GM19397 (cell line): ENCODE results near the gene ATF7IP2.
"Not testable (repeated sequence)": the region's sequence is repeated elsewhere in the genome, so short reads cannot be mapped to it uniquely, and the experiment has no call there.

Experiments
- ATAC-seq: cut with Tn5 transposase; IDR thresholded peaks from one replicate; pipeline ENCODE4 v1.9.1; 2021; ENCODE audit warnings: mild to moderate bottlenecking, moderate library complexity; ENCODE audit not compliant: unreplicated experiment

ATF7IP2 gene, protein sequence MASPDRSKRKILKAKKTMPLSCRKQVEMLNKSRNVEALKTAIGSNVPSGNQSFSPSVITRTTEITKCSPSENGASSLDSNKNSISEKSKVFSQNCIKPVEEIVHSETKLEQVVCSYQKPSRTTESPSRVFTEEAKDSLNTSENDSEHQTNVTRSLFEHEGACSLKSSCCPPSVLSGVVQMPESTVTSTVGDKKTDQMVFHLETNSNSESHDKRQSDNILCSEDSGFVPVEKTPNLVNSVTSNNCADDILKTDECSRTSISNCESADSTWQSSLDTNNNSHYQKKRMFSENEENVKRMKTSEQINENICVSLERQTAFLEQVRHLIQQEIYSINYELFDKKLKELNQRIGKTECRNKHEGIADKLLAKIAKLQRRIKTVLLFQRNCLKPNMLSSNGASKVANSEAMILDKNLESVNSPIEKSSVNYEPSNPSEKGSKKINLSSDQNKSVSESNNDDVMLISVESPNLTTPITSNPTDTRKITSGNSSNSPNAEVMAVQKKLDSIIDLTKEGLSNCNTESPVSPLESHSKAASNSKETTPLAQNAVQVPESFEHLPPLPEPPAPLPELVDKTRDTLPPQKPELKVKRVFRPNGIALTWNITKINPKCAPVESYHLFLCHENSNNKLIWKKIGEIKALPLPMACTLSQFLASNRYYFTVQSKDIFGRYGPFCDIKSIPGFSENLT

DNA sequence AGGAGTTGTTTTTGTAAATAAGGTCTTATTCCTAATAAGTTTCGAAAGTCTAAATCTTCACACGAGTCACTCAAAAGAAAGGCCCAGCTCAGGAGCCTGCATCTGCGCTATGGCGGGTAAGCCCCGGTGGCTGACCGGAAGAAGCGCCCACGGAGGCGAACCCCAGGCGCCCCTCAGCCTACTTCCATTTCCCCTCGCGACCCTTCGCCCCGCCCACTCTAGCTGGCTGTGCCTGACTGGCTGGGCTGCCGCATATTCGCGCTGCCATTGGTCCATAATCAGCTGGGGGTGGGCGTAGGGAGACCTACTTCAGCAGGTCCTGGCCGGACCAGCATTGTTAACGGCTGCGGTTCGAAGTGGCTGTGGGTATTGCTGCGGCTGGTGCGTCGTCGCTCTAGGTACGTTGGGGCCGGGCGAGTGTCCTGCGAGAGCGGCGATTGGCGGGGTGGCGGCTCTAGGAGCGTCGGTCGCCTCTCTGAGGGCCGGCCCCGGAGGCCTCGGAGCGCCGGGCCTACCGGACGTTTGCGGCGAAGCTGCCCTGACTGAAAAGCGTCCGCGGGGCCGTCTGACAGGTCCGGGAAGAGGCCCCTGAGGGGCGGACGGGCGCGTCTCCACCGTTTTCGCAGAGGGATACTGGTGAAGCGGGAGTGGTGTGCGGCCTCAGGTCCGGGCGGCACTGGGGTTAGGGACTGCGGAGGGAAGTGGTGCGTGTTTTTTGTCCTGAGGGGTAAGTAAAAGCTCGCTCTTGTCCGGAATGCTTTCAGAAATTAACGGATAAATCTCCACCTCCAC, at the start of gene ATF7IP2:
Gene ATF7IP2 (plus strand): TSS at position 337 of the 792 bp plus-strand sequence. CDS start 44,560 bp downstream, outside the sequence.
- ATAC-seq, result peak; percentile 92

DNA sequence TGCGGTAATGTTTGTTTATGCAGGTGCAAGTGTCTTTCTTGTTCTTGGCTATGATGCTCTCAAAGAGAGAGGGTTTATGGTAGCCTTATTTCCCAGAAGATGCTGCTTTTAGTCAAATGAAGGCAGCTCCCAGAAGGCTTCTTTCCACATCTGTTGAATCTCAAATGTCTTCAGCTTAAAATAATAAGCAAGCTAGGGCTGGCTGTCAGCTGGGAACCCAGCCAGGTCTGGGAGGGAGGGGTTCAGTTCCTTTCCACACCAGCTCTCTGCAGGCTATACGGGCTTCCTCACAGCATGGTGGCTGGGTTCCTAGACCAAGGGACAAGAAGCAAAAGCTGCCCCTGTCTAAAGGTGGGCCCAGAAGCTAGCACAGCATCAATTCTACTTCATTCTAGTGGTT, 47.4 kb upstream of the ATF7IP2 start:
- ATAC-seq, result no peak

DNA sequence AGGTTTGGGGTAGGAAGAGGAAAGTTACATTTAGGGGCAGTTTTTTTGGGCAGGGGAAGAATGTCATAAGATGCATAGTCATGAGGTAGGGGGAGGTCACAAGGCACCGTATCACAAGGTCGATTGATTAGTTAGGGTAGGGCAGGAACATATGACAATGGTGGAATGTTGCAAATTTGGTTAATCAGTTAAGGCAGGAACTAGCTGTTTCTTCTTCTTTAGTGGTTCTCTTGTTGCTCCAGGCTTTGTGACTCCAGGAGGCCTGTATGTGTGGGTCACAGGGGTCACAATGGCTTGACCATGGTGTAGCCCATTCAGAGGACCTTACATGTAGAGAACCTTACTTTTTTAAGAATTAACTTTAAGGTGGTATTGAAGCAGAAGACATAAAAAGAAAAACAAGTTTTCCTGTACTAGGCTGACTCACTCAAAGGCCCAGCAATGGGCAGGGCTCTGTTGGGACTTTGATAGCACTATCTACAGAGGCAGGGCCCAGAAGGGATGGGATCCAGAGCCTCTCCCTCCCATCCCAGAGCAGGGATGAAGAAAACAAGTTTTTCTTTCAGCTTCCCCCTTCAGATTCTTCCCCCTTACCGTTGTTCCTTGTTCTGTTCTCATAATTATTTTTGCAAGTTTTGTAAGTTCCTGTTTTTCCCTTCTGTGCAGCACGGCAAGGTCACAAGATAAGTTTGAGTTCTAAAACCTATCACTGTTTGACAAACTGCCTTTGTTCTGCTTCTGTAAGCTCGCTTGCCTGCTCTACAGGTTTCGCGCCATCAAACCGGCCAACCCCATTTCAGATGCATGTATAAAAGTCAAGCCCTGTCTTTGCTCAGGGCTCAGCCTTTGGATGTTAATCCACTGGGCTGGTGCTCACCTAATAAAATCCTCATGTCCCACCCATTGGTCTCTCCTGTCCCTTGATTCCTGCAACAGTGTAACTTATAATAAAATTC, 45.8 kb upstream of the ATF7IP2 start:
- no peak for ATAC-seq

DNA sequence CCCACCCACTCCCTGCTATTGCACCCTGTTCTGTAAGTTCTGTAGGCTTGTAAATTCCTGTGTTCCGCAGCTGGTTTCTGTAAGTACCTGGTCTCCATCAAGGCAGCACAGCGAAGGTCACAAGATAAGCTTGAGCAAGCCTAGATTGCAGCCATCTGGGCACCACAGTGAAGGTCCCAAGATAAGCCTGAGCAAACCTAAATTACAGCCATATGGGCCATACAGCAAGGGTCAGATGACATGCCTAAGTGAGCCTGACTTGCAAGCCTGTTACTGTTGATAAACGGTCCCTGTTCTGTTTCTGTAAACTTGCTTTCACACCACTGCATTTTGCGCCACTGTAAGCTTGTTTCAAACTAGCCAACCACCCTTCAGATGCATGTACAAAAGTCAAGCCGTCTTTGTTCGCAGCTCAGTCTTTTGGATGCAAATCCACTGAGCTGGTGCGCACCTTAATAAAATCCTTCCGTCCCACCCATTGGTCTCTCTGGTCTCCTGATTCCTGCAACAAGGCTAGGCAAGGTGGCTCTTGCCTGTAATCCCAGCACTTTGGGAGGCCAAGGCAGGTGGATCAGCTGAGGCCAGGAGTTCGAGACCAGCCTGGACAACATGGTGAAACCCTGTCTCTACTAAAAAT, 42.6 kb upstream of the ATF7IP2 start:
- ATAC-seq, result no peak

DNA sequence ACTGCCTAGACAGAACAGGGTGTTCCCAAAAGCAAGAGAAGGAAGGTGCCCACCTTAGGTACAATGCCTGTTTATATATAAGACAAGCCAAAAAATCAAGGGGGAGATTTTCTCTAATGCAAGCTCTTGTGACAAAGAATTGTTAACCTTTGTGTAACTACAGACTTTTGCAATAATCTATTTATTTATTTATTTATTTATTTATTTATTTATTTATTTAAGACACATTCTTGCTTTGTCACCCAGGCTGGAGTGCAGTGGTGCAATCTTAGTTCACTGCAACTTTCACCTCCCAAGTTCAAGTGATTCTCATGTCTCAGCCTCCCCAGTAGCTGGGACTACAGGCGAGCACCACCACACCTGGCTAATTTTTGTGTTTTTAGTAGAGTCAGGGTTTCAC, 41.2 kb upstream of the ATF7IP2 start:
- ATAC-seq, result not testable (repeated sequence)

DNA sequence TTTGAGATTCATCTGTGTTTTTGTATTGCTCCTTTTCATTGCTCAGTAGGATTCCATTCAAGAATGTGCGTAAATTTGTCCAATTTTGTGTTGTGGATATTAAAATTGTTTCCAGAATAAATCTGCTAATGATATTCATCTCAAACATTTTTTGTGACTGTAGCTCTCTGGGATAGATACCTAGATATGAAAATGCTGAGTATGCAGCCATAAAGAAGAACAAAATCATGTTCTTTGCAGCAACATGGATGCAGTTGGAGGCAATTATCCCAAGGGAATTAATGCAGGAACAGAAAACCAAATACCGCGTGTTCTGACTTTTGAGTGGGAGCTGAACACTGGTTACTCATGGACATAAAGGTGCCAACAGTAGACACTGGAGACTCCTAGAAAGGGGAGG, 40.2 kb upstream of the ATF7IP2 start:
- no peak for ATAC-seq

DNA sequence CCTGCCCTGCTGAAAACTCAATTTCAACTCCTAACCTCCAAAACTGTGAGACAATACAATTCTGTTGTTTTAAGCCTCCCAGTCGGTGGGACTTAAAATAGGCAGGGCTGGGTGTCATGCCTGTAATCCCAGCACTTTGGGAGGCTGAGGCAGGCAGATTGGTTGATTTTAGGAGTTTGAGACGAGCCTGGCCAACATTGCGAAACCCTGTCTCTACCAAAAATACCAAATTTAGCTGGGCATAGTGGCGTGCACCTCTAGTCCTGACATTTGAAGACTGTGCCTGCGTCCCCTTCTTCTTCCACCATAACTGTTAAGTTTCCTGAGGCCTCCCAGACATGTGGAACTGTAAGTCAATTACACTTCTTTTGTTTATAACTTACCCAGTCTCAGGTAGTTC, 36.0 kb upstream of the ATF7IP2 start:
- ATAC-seq, result no peak

DNA sequence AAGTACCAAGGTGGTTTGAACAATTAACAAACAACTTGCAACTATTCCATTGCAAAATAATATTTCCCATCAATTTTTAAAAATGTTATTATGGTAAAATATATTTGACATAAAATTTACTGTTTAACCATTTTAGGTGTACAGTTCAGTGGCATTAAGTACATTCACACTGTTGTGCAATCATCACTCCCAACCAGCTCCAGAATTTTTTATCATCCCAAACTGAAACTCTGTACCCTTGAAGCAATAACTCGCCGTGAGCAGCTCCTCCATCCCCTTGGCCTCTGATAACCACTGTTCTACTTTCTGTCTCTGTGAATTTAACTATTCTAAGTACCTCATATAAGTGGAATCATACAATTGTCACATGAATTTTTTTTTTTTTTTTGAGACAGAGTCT, 33.6 kb upstream of the ATF7IP2 start:
- ATAC-seq, result no peak

DNA sequence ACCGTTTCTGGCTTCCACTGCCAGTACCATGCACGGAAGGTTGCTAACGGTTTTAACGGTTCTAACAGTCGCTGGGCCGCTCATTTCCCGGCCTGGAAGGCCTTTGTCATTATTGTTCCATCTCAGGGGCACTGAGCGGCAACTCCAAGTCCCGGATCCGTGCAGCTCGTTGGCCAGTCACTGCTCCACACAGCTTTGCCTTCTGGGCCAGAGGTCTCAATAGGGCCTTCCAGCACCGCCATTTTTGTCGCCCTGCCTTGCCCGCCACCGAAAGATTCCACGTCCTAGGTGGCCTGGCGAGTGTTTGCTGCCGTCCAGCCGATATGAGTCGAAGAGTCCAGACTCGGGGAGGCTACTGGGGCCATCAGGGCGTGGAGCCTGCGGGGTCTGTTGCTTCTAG, 30.3 kb upstream of the ATF7IP2 start:
- ATAC-seq, result no peak

DNA sequence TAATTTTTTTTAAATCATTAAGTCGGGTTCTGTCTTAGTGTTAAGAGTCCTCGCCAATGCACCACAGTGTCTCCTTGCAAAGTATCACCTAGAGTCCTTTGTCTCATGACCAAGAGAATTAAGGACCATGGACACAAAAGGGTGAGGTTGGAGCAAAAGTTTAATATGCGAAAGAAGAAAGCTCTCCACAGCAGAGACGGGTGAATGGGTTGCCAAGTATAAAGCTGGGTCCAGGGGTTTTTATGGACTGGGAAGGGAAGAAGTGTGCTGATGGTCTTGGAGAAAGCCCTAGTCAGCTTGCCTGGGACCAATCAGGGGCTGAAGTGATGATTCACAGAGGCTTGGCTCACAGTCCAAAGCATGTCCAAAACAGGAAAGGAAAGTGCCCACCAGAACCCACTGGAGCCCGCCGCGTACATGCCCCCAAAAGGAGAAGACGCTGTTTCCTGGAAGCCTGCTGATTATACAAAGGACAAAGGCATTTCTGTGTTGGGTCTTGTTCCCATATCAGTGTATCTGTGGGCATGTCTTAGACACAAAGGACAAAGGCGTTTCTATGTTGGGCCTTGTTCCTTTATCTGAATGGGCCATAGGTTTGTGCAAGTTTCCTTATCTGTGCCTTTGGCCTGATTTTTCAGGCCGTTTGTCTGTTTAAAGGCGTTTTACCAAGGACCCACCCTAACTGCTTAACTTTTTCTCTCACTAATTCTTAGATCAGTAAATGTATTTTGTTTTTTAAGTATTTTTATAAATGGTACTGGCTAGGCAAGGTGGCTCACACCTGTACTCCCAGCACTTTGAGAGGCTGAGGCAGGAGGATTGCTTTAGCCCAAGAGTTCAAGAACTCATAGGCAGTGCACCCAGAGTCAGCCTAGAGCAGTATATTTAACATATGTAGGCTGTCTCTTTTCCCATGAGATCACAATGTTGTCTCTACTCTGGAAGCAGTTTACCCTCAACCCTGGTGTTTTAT, 28.7 kb upstream of the ATF7IP2 start:
- ATAC-seq, result no peak

DNA sequence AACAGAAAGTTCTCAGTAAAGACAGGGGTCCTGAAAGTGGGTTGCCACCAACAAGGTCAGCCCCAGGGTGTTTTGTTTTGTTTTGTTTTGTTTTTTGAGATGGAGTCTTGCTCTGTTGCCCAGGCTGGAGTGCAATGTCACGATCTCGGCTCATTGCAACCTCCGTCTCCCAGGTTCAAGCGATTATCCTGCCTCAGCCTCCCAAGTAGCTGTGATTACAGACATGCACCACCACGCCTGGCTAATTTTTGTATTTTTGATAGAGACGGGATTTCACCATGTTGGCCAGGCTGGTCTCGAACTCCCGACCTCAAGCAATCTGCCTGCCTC, 24.1 kb upstream of the ATF7IP2 start:
- ATAC-seq, result not testable (repeated sequence)

DNA sequence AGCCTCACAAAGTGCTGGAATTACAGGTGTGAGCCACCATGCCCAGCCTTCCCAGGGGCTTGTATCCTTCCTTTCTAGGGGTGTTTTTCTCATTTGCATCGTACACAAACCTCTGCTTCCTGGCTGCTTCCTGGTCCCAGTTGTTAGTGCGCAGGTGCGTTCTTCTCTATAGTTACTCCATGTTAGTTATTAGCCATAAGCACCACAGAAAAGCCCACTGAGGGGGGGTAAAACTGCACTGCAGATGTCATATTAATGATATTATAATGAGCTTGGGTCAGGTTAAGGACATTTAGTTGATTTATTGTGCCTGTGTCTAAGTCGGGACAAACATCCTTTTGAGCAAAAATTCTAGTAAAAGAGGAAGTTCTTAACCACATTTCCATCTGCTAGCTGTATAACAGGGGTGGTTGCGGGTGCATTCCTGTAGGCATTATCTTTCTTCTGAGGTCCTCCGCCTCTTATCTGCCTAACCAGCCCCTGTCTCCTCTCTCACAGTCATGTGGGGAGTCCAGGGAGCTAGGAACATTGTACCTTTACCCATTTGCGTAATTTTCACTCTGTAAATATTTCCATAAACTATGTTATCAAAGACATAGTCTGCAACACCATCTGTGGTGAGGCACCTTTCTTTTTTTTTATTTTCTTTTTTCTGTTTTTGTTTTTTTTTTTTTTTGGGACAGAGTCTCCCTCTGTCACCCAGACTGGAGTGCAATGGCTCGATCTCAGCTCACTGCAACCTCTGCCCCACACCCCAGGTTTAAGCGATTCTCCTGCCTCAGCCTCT, 23.6 kb upstream of the ATF7IP2 start:
- ATAC-seq, result no peak

DNA sequence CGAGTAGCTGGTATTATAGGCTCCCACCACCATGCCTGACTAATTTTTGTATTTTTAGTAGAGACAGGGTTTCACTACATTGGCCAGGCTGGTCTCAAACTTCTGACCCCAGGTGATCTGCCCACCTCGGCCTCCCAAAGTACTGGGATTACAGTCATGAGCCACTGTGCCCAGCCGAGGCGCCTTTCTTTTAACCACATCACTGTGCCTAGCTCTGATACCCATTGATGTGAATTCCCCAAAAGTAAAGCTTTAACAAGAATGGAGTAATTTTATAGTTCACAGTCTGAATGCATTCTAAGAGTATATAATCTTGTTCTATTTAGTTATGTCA, 23.0 kb upstream of the ATF7IP2 start:
- not testable (repeated sequence) for ATAC-seq

DNA sequence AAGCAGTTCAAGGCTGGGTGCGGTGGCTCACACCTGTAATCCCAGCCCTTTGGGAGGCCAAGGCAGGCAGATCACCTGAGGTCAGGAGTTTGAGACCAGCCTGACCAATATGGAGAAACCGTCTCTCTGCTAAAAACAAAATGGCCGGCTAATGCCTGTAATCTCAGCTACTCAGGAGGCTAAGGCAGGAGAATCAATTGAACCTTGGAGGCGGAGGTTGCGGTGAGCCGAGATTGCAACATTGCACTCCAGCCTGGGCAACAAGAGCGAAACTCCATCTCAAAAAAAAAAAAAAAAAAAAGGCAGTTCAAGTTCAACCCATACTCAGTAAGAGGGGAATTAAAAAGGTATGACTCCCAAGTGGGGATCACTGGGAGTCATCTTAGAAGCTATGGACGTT, 19.2 kb upstream of the ATF7IP2 start:
- not testable (repeated sequence) for ATAC-seq

DNA sequence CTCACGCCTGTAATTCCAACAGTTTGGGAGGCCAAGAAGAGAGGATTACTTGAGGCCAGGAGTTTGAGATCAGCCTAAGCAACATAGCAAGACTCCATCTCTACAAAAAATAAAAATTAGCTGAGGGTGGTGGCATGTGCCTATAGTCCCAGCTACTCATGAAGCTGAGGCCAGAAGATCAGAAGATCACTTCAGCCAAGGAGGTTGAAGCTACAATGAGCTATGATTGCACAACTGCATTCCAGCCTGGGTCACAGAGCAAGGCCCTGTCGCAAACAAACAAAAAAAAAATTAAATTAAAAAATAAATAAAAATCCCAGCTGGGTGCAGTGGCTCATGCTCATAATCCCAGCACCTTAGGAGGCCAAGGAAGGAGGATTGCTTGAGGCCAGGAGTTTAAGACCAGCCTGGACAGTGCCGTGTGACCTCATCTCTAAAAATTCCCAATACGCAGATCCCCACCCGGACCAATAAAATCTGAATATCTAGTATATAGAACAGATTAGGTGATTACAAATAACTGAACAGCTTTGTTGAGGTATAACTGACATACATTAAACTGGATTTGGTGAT, 18.2 kb upstream of the ATF7IP2 start:
- ATAC-seq, result no peak

DNA sequence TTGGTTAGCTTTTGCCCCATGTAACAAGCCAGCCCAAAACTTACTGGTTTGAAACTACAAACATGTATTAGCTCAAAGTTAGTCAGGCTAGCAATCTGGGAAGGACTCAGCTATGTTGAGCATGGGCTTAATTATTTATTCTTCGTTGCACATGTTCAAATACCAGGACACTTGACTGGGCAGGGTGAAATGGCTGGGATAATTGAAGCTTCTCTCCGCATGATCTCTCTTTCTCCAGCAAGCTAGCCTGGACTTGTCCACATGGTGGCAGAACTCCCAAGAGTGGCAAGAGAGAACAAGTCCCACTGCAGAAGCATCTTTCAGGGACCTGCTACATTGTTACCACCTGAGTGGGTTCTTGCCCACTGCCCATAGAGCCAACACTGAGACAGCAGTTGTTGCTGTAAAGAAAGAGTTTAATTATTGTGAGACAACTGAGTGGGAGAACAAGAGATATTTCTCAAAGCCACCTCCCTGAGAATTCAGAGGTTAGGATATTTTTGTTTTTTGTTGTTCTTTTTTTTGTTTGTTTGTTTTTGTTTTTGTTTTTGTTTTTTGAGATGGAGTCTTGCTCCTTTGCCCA, 16.8 kb upstream of the ATF7IP2 start:
- ATAC-seq, result no peak

DNA sequence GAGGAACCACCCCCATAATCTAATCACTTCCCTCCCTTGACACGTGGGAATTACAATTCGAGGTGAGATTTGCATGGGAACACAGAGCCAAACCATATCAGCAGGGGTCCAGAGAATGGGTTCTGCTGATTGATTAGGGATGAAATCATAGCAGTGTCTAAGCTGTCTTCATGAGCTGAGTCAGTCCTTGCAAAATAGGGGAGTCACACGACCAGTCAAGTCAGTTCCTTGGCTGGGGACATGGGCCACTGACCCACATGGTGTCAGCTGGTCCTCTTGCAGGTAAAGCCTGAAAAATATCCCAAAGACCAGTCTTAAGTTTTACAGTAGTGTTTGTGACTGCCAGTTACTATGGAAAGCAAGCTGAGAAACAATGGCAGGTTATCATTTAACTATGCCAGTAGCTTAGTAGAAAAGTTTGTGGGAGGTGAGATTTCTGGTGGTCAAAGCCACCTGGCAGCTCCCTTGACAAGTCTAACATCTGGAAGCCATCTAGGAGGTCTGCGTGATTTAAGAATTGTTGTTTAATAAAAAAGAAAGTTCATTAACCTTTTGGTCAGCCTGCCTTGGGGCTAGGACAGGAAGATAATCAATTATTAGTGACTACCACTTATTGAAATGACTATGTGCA, 15.7 kb upstream of the ATF7IP2 start:
- peak; percentile 66 for ATAC-seq
